Neural crest cell (in vitro differentiated cells): ENCODE measurements around the gene HNF4A. TPM values are rescaled to one million over a fixed set of nuclear protein-coding genes. Genes with fewer than 3 reads are reported as not detected.
"Not testable (repeated sequence)": the region's sequence is repeated elsewhere in the genome, so short reads cannot be mapped to it uniquely, and the experiment has no call there.

ENCODE experiments used
- DNase-seq: peaks from one replicate; pipeline ENCODE4 v3.0.0; 2021; ENCODE audit warnings: low read depth, mixed read lengths, low spot score
- H3K27ac Mint-ChIP-seq: one replicate; pipeline ENCODE4 v1.8.0; 2021; ENCODE audit warnings: mild to moderate bottlenecking, mixed read lengths; ENCODE audit not compliant: unreplicated experiment
- H3K27me3 Mint-ChIP-seq: 2 replicates; pipeline ENCODE4 v1.8.0; 2021; ENCODE audit warnings: low read depth, mild to moderate bottlenecking, mixed read lengths
- H3K36me3 Mint-ChIP-seq: 2 replicates; pipeline ENCODE4 v1.8.0; 2021; ENCODE audit warnings: low read depth, mild to moderate bottlenecking, mixed read lengths
- H3K4me1 Mint-ChIP-seq: 2 replicates; pipeline ENCODE4 v1.8.0; 2021; ENCODE audit warnings: mixed read lengths
- H3K4me3 Mint-ChIP-seq: one replicate; pipeline ENCODE4 v1.8.0; 2021; ENCODE audit warnings: mild to moderate bottlenecking, mixed read lengths
- H3K9me3 Mint-ChIP-seq: 2 replicates; pipeline ENCODE4 v1.8.0; 2021; ENCODE audit warnings: mixed read lengths
- CTCF ChIP-seq: fragments of 200-600 bp; sonication (generic); conservative IDR thresholded peaks from 2 replicates; pipeline ENCODE4 v1.5.0; 2021; ENCODE audit warnings: antibody characterized with exemption, mild to moderate bottlenecking
- total RNA-seq: library from RNA; stranded (reverse); gene quantifications from 2 replicates; pipeline ENCODE4 v1.2.1, GENCODE V29; 2021

HNF4A gene
- total RNA-seq, 1 donor from 2014 or later = not detected

GRCh38 chr20:44314870-44315269 lies 40.6 kb upstream of the HNF4A start:
- Mint-ChIP-seq H3K4me1 (peaks cover 13% of the 10 kb centered on the region), H3K36me3 (no peaks in the 10 kb centered on the region), H3K4me3 (no peak overlapping the region), H3K9me3 (no peaks in the 10 kb centered on the region), H3K27me3 (peaks cover 13% of the 10 kb centered on the region), H3K27ac (no peak overlapping the region)
- DNase-seq = no peak
- no peak for TF ChIP-seq CTCF

- Mint-ChIP-seq H3K36me3 (no peaks in the 10 kb centered on the region), H3K27me3 (peaks cover 2% of the 10 kb centered on the region), H3K9me3 (no peaks in the 10 kb centered on the region), H3K27ac (no peak overlapping the region), H3K4me1 (peaks cover 7% of the 10 kb centered on the region), H3K4me3 (no peak overlapping the region)
- no peak for DNase-seq
- no peak for TF ChIP-seq CTCF
Observed at GRCh38 chr20:44319839-44320422, 35.6 kb upstream of the HNF4A start.

DNA sequence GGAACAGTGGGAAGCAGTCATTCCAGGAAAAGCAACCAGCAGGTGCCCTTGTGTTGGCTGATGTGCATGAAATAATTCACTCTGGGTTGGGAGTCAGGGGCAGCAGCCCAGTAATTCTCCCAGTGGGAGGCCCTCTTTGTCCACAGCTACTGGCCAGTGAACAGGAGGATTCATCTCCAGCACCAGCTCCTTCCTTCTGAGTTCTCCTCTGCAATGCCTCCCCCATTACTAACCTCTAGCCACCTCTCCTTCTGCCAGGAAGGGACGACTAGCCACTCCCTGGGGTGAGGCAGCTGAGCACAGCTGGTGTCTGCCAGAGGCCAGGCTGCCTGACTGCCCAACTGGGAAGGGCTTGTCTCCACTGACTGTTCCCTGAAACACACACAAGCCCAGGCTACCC lies 31.2 kb upstream of the HNF4A start:
- Mint-ChIP-seq H3K4me1 (peaks cover 7% of the 10 kb centered on the region), H3K27me3 (peaks cover 2% of the 10 kb centered on the region), H3K27ac (no peak overlapping the region), H3K9me3 (no peaks in the 10 kb centered on the region), H3K4me3 (no peak overlapping the region), H3K36me3 (no peaks in the 10 kb centered on the region)
- no peak for DNase-seq
- TF ChIP-seq CTCF = no peak

GRCh38 chr20:44326391-44327159 lies 28.9 kb upstream of the HNF4A start:
- Mint-ChIP-seq H3K36me3 (no peaks in the 10 kb centered on the region), H3K9me3 (no peaks in the 10 kb centered on the region), H3K4me1 (peaks cover 7% of the 10 kb centered on the region), H3K4me3 (no peak overlapping the region), H3K27ac (no peak overlapping the region), H3K27me3 (peaks cover 2% of the 10 kb centered on the region)
- TF ChIP-seq CTCF = no peak
- DNase-seq = no peak

DNA sequence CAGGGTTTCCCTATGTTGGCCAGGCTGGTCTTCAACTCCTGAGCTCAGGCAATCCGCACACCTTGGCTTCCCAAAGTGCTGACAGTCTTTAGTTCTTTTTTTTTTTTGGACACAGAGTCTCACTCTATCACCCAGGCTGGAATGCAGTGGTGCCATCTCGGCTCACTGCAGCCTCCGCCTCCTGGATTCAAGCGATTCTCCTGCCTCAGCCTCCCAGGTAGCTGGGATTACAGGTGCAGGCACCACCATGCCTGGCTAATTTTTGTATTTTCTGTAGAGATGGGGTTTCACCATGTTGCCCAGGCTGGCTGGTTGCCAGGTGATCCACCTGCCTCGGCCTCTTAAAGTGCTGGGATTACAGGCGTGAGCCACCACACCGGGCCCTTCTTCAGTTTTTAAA lies 27.8 kb upstream of the HNF4A start:
- H3K36me3 Mint-ChIP-seq, H3K27me3 Mint-ChIP-seq, H3K4me3 Mint-ChIP-seq, DNase-seq, H3K4me1 Mint-ChIP-seq, H3K9me3 Mint-ChIP-seq, H3K27ac Mint-ChIP-seq: not testable (repeated sequence)

DNA sequence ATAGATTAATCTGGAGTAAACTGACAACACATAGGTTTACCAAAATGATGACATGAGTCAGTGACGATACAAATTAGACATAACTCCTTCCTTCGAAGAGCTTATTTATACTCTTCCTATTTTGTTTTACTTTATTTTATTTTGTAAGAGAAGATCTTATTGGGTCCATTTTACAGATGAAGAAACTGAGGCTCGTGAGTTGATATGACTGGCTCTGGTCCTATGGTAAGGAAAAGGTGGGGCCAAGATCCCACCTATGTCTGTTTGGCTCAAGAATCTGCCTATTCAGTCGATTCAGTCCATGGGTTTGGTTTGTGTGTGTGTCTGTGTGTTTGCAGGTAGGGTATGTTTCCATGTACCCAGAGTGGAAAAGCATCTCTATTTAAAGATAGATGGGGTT lies 27.1 kb upstream of the HNF4A start:
- TF ChIP-seq CTCF = no peak
- H3K4me1 Mint-ChIP-seq = peaks cover 7% of the 10 kb centered on the region
- no peaks in the 10 kb centered on the region for H3K36me3 Mint-ChIP-seq
- no peaks in the 10 kb centered on the region for H3K9me3 Mint-ChIP-seq
- peaks cover 2% of the 10 kb centered on the region for H3K27me3 Mint-ChIP-seq
- no peak for DNase-seq
- no peak overlapping the region for H3K4me3 Mint-ChIP-seq
- H3K27ac Mint-ChIP-seq = no peak overlapping the region
